ENCODE results near the gene CHST9.

DNA sequence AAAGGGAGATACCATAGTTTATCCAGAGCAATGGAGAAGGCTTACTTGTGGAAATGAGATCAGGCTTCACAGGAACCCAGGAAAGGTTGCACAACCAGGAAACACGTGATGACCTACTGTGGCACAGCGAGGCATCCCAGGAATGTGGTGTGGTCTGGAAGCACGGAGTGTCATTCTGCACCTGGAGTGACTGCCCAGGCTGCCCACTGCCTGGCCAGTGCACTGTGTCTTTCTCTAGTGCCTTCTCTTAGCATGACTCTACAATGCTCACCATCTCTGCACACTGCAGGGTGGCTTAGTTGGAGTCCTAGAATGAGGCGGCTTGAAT lies 48.9 kb downstream of the CHST9 start:
- no peak for TF ChIP-seq CTCF (IDR thresholded peaks at IDR 0.05)
- TF ChIP-seq POLR2A (IDR thresholded peaks at IDR 0.05) = no peak

All from adrenal gland (tissue), 5 donors.